Left renal pelvis (tissue), 4 donors: Measurements from ENCODE around the gene VSTM5. TPM values are rescaled to one million over a fixed set of nuclear protein-coding genes. Genes with fewer than 3 reads are reported as not detected.
A peak's percentile ranks its signal among the peaks of the same experiment; 100 is the strongest.
"Not testable (repeated sequence)": the region's sequence is repeated elsewhere in the genome, so short reads cannot be mapped to it uniquely, and the experiment has no call there.

ENCODE experiments used
- DNase-seq, 4 donors: peaks; one replicate each; pipeline ENCODE4 v3.0.0-alpha.2; 2013; ENCODE audit warnings: low read depth in 4 of 4, low spot score in 3 of 4
- polyA plus RNA-seq, 4 donors: library from polyadenylated mRNA; unstranded; fragments of 120-200 nt; gene quantifications; one replicate each; pipeline ENCODE4 v1.2.1, GENCODE V29; 2013; ENCODE audit not compliant: insufficient read length in 4 of 4

VSTM5 gene, protein sequence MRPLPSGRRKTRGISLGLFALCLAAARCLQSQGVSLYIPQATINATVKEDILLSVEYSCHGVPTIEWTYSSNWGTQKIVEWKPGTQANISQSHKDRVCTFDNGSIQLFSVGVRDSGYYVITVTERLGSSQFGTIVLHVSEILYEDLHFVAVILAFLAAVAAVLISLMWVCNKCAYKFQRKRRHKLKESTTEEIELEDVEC
- polyA plus RNA-seq, result 1 to 10 TPM; 1.2 to 2.6 (median 1.9) TPM

DNA sequence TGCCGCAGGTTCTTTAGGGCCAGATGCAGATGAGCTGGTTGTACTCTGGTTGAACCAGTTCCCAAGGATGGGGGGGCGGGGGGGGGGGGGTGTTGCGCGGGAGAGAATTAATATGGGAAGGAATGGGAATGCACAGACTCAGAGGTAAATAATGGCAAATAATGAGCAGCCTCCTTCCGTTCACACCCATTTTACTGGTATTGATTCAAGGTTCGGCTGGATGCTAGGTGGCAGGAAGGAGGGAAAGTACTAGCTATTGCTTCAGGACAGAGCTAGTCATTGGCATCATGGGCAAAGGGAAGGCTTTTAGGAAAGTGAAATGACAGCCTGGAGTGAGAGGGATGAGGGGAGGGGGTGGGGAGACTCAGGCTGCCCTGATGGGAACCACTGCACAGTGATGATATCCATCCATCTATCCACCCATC lies at the start of gene VSTM5:
TSS of gene VSTM5 (minus strand) at position 25 of the 425 bp plus-strand sequence. CDS start 116 bp downstream, outside the sequence.
- no peak for DNase-seq

DNA sequence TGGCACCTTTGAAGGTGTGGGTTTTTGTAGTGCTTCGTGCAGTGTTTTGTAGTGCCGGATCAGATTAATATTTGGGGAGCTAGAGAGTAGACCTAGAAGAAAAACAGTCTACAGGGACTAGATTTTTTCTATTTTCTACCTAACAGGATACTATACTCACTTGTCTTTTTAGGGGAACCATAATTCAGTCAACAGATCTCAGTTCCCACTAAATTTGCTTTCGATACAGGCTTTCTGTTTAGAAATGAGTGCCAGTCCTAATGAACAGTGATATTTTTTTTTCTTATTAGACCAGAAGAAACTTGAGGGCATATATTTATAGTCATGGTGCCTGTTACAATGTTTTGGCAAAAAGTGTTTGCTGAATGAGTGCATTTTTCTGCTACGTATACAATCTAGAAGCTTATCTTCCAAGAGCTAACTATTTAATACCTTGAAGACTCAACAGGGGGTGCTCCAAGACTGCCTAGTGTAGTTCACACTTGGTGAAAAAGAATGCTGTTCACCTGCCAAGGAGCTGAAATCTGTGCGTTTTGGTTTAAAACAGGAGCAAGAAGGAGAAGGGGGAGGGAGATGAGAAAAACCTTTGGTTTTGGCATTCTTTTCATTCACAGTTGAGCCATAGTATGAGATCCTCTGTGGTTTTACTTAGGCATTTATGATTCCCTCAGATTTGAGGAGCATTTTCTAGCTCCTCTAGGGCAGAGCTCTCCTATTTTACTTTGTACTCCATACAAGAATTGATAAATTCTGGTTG lies 44.9 kb upstream of the VSTM5 start:
- DNase-seq, result peak; percentile 18 to 48 (median 39)

DNA sequence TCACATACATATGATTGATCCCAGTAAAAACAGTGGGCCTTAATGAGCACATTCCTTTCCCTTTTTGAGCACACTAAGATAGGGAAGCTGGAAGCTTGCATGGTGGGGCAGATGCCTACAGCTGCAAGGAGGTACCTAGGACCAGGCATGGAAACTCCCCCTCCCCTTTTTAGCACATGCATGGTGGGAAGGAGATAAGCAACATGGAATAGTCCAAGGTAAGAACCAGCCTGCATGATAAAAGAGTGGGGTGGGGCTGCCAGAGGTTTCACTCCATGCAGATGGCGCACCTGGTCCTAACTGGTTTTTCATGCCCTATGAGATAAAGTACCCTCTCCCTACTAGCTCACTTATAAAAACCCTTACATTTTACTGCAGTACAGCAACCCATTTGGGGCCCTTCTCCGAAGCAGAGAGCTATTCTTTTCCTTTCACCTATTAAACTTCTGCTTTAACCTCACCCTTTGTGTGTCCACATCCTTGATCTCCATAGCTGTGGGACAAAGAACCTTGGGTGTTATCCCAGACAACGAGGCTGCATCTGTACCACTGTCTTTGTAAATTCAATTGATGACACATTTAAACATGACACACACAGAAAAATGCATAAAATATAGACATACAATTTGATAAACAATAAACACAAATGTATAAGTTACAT lies 40.1 kb upstream of the VSTM5 start:
- DNase-seq, result no peak

DNA sequence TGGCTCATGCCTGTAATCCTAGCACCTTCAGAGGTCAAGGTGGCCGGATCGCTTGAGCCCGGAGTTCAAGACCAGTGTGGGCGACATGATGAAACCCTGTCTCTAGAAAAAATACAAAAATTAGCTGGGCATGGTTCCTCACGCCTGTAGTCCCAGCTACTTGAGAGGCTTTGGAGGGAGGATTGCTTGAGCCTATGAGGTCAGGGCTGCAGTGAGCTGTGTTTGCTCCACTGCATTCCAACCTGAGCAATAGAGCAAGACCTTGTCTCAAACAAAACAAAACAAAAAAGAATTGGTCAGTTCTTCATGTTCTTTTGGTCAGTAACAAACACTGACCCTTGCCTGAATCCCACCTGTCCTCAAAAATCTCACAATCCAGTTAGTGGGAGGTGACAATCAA lies 36.7 kb upstream of the VSTM5 start:
- DNase-seq, result no peak

DNA sequence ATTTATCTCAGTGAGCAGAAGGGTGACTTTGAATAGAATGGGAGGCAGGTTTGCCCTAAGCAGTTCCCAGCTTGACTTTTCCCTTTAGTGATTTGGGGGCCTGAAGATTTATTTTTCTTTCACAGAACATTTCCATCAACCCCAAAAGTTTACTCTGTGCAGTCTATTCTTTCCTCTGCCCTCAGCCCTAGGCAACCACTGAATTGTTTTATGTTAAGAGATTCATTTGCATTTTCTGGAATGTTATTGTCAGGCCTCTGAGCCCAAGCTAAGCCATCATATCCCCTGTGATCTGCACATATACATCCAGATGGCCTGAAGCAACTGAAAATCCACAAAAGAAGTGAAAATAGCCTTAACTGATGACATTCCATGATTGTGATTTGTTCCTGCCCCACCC lies 28.7 kb upstream of the VSTM5 start:
- not testable (repeated sequence) for DNase-seq

DNA sequence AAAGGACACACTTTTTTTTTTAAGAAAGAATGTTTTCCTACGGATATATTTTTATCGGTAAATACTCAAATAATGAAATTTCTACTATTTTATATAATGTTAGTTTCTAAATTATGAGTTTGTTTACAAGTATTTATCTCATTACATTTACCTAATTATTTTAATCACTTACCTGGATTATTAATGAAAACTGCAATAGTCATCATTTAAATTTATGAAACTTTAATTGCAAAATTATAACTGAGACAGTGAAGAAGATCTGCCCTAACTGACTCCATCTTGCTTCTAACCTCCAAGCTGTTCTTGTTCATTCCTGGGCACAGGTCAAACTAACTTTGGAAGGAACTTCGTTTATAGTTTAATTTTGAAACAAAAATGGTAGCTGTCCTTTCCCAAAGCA lies 25.2 kb upstream of the VSTM5 start:
- DNase-seq, result no peak

DNA sequence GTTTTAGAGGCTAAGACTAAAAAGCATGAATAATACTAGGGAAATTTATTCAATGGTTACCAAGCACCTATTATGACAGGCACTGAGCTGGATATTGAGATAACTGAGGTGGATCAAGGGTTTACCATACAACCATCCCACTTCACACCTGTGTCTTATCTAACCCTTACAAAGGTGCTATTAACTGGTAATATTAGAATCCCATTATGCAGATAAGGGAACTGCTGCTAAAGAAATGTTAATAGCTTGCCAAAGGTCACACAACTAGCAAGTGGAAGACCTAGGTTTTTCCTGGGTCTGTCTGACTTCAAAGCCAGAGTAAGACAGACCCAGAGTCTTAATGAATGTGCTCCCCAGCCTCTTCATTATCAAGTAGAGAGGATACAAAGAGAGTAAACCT lies 21.1 kb upstream of the VSTM5 start:
- DNase-seq, result no peak

DNA sequence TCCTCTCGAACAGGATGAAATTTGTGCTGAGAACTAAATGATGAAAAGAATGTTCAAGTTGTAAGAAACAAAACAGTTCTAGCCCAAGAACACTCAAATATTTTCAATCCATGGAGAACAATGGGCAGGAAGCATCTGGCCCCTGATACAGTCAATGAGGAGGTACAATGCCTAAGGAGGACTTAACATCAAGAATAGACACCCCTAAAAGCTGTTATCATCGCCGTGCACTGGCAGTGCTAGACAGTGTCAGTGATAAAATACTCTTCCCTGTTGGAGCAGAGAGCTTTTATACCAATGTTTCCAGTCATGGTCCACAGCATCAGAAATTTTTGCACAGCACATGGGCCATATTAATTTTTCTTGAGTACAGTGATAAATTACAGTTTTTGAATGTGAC lies 20.2 kb upstream of the VSTM5 start:
- no peak for DNase-seq

DNA sequence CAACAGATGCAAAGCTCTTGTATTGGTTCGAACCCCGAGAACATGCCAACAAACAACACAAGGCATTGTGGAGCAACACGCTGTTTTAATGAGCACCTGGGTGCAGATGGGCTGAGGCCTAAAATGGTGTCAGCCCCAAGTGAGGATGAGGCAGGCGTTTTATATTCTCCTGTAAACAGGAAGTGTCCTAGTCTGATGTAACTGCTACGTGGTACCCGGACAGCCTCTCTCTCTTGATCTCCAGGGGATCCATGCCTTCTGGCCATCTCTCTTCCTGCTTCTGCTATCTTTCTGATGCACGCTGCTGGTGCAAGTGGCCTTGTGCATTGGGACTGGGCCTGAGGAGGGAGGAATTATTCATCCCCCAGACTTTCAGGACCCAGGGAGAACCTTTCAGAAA lies 19.4 kb upstream of the VSTM5 start:
- DNase-seq, result no peak

DNA sequence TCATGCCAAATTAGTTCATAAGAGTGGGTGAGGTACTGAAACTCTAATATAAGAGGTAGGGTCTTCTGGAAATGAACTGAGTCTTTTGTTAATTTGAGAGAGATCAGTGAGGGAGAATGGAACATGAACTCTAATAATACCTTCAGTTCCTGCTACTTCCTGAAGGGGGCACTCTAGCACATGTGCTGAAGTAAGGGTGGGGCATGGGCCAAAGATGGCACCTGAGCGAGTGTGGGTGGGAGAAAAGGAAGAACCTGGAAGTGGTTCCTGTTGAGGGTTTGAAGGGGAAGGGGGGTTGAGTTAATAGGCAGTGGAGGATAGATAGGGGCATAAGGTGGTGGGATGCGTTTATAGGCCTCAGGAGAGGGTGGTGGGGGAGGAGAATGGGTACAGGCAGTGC lies 18.0 kb upstream of the VSTM5 start:
- not testable (repeated sequence) for DNase-seq

DNA sequence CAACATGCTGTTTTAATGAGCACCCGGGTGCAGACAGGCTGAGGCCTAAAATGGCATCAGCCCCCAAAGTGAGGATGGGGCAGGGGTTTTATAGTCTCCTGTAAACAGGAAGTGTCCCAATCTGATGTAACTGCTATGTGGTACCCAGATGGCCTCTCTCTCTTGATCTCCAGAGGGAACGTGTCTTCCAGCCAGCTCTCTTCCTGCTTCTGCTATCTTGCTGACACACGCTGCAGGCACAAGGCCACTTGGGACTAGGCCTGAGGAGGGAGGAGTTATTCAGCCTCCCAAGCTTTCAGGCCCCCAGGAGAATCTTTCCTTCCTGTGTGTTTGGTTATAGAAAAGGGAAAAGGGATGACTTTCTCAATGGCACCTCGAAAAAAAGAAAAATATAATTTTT lies 11.4 kb upstream of the VSTM5 start:
- DNase-seq, result no peak

DNA sequence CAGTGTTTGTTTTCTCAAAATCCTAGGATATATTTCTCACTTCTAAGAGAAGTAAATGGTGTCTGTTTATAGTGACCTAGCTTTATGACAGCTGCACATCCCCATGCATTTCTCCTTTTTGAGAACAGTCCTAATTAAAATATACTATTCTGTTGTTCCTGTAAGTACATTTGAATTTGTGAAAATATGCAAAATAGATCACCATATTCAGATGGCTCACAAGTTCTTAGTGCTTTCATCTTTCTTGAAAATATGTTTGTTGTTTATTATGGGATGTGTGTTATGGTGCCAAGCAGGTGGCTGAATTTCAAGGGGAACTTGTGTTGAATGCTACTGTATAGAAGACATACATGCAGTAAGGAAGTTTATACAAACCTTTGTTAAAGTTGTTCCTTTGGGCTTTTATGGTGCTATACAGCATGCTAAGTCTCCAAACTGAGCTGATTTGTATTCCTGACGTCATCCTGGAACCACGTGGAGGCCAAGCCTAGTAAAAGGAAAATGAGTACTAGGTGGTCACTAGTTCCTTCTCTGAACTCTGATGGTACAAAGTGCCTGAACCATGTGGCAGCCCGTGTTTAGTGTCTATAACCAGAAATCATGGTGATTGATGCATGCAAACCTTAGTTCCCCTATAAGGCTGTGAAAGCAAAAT lies 7.8 kb upstream of the VSTM5 start:
- no peak for DNase-seq

DNA sequence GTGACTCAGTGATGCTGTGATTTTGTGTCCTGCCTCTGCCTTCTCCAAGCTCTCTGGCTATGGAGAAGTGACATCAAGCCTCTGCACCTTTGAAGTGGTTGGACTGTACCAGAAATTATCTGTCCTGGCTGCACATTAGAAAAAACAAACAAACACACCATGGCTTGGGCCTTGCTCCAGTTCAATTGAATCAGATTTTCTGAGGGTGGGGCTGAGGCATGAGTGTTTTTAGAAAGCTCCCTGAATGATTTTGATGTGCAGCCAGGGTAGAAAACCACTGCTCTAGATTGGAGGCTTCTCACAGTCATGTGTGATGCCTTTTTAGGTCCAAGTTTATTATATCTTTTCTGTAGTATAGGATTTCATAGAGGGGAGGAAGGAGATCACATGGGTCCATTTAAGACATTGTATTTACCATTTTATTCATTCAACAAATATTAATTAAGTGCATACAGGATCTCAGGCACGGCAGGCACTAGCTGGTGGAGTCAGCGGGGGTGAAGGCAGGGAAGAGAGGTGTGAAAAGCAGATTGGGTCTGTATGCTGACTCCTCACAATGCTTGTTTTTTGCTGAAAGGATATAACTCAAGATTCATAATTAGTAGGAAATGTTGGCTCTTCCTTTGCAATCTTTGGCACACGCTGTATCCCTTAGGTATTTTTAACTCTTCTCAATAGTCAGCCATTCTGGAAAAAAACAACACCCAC lies 7.1 kb upstream of the VSTM5 start:
- DNase-seq, result no peak

DNA sequence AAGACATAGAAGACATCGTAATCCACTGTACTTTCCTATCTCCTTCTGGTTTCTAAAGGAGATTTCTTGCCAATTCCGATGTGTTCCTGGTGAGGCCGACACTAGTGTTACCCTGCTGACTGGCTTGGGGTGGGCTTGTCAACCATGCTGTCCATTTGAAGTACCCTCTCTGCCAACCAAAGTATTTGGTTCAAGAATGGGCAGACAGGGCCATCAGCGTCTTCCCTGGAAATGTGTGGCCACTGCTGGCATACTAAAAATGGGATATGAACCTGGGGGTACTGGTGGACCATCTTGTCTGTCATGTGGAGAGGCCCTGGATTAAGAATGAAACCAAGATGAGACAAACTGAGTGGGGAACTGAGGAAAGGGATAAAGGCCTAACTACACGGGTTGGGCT lies 1.8 kb upstream of the VSTM5 start:
- no peak for DNase-seq

DNA sequence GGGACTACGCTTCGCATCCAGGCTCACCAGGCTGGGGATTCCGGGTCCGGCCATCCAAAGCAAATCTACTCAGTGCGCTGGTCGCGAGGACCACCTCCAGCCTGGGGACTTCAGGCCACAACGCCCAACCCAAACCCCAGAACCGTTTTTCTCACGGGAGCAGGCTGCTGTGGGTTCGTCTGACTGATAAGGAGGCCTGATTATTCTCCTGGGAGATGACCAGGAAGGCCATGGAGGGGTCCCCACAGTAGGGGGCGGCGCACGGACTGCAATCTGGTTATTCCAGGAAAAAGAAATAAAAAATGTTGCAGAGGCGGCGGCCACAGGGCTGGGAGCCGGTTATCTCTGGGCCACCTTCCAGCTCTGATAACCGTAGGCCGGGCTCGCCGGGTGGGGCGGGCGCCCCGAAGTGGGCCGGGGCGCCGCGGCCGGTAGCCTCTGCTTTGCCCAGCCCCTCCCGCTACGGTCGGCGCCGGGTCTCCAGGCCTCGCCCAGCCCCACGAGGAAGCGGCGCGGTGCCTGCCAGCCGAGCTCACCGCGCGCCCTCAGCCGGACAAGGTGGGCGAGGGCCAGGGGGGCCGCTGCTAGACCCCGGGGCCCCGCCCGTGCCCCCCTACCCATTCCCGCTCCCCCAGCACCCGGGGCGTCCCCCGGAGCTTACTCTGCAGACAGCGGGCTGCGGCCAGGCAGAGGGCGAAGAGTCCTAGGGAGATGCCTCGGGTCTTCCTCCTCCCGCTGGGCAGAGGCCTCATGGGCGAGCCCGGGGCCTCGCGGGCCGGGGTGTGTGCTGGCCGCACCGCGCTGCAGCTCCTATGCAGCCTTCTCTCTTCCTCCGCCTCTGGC lies 446 bp downstream of the VSTM5 start:
- DNase-seq, result peak in 2 of 4 donors; percentile 12 to 24

DNA sequence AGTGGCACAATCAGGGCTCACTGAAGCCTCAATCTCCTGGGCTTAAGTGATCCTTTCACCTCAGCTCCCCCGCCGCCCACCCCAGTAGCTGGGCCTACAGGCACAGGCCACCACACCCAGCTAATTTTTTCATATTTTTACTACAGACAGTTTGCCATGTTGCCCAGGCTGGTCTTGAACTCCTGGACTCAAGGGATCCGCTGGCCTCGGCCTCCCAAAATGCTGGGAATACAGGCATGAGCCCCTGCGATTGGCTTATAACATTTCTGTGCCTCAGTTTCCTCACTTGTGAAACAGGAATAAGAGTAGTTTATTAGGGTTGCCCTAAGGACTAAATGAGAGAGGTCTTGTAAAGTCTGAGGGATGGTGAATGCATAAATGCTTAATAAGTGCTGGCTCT lies 1.2 kb downstream of the VSTM5 start:
- DNase-seq, result no peak

DNA sequence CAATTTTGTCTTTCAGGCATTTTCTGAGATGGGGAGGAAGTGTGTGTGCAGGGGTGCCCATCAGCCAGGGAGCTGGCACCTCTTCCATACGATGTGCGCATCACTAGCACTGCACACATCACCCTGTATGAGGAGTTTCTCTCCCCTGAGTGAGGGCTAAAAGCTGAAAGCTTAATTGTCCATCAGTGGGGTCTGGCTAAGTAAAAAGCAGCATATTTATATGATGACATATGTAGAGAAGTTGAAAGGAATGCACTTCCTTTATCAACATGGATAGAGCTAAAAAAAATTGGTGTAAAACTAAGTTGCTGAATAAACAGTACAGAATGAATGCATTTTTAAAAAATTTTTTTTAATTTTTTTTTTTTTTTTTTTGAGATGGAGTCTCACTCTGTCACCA lies 4.0 kb downstream of the VSTM5 start:
- DNase-seq, result no peak

DNA sequence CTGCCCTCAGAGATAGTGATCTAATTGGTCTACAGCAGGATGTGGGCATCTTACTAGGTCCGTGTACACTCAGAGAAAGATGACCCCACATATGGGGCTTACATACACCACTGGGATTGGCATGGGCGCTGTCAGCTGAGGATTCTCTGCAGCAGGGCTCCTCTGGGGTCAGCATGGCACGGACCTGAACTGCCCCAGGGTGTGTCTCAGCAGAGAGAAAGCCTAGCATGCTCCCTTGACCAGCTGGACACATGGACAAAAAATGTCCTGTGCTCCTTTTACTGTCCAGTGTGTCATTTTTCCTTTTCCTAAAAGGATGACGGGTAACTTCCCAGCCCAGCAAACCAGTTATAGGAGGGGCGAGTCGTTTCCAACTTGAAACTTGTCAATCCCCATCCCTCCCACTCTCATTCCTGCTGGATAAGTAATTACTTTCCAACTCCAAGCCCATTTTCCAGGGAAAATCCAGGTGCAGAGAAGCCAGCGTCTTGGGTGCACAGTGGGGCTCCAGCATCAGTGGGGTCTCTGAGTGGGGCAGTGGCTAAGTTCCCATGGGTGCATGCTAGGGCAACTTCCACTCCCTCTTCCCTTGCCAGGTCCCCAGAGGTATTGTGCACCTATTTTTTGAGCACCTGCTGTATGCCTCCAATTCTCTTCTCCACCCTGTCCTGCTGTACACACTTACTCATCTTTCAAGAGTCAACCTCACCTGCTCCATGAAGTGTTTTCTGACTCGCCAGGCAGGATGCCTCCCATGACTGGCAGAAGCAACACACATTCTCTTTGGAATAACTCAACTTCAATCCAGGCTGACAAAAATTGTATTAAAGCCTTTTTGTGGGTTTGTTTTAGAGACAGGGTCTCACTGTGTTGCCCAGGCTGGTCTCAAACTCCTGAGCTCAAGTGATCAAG lies 5.0 kb downstream of the VSTM5 start:
- DNase-seq, result no peak

DNA sequence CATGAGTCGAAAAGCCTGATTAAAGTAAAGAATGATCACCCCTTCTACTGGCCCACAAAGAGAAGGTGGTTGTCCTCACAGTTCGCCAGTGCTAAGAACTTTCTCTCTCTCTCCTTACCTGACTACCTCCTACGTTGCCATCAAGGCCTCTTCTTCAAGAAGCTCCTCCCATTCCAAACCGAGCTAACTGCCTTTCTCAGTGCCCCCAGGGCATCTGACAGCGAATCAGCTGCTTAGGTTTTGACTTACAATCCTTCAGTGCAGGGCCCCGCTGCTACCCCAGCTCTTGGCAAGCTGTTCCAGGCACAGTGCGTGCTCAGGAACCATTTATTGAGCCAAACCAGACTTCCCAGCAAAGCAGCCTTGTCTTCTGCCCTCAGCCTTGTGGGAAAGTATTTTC lies 5.8 kb downstream of the VSTM5 start:
- DNase-seq, result no peak
